ENCODE results near the gene ELFN1.

- TF ChIP-seq CTCF (conservative IDR thresholded peaks at IDR 0.05; ENCODE audit: low read length) (no peak), EZH2phosphoT487 (IDR thresholded peaks at IDR 0.05; ENCODE audit: borderline replicate concordance) (no peak)
Measured at GRCh38 chr7:1719913-1720312, 49.8 kb downstream of the ELFN1 start.

Measured in Loucy (cell line).